Vagina (tissue), 2 donors: Measurements from ENCODE around the gene LRRC36.

Experiments
- CTCF ChIP-seq, 3 experiments: fragments of 450-650 bp in 2 of 3; fragments of 200-600 bp in 1 of 3; sonication (generic) in 1 of 3; IDR thresholded peaks; one replicate each; pipeline ENCODE4 v1.5.1; 2017 to 2019; ENCODE audit warnings: antibody characterized with exemption in 3 of 3, mild to moderate bottlenecking in 2 of 3, moderate library complexity in 2 of 3
- POLR2A ChIP-seq, 2 donors: fragments of 450-650 bp; IDR thresholded peaks; one replicate each; pipeline ENCODE4 v1.6.1; 2017; ENCODE audit warnings: antibody characterized with exemption in 2 of 2, mild to moderate bottlenecking in 2 of 2, moderate library complexity in 2 of 2
- POLR2AphosphoS5 ChIP-seq, 2 donors: sonication (generic); formaldehyde crosslinking; IDR thresholded peaks; one replicate each; pipeline ENCODE4 v1.9.0; 2017; ENCODE audit warnings: antibody characterized with exemption in 2 of 2, mild to moderate bottlenecking in 2 of 2, low read depth in 1 of 2; ENCODE audit not compliant: insufficient read depth in 1 of 2

DNA sequence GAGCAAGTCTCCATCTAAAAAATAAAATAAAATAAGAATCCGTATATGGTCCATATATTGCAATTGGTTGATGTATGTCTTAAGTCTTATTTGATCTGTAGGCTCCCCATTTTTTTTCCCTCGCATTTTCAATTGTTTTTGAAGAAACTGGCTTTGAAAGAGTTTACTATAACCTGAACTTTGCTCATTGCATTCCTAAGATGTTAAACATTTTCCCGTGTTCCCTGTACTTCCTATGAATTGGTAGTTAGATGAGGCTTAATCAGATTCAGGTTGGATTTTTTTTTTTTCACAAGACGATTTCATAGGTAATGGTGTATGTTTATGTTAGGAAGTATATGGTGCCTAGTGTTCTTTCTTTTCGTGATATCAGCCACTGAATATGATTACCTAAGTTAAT lies 3.3 kb downstream of the LRRC36 start:
- TF ChIP-seq CTCF (IDR thresholded peaks at IDR 0.05), result no peak
- no peak for TF ChIP-seq POLR2A (IDR thresholded peaks at IDR 0.05)
- TF ChIP-seq POLR2AphosphoS5 (IDR thresholded peaks at IDR 0.05; ENCODE audit: insufficient read depth in 1 of 2, low read depth in 1 of 2), result no peak
